ENCODE results near the gene RECQL.
"Not testable (repeated sequence)": the region's sequence is repeated elsewhere in the genome, so short reads cannot be mapped to it uniquely, and the experiment has no call there.

Gene RECQL

GRCh38 chr12:21500786-21501257 lies 613 bp downstream of the RECQL start:
- DNase-seq = no peak

DNA sequence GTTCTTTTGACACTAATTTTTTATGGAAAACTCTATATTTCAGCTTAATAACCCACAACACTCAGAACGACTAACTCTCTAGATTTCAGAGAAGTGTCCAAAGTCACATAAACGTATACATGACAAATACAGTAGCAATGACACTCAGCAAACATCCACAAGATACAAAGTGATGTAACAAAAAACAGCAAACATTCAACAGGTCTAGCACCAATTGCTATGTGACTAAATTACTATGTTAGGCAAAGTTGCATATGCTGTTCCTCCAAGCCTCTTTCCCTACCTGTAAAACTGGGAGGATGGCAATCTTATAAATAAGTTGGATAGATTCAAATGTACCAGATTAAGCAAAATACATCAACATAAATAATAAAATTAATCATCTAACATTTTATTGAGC lies 1.7 kb downstream of the RECQL start:
- DNase-seq = no peak

DNA sequence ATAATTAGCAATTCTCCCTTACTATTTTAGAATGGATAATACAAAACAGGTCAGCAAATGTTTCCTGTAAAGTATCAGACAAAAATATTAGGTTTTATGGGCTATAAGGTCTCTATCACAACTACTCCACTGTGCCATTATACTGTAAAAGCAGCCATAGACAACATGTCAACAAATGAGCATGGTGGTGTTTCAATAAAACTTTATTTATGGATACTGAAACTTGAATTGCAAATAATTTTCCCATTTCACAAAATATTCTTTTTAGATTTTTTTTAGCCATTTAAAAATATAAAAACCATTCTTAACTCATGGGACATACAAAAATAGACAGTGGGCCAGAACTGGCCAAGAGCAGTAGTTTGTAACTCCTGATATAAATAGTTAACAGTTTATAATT lies 15.4 kb downstream of the RECQL start:
- DNase-seq = no peak

DNA sequence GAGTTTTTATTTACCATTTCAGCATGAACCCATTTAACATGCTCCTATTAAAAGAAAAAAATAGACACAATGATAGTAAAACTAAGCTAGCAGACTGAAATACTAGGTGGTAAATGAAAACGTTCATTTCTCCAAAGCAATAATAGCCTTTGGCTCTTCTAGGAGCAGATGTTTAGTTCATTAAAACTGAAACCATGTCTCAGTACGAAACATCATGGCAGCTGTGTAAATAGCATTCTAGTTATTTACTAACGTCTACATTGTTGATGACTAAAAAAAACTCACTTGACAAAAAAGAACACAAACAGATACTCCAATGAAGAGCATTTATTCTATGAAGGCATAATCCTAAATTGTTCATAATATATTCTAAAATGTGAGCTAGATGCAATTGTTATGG lies 17.9 kb downstream of the RECQL start:
- no peak for DNase-seq

GRCh38 chr12:21478756-21479455 lies 22.5 kb downstream of the RECQL start:
- no peak for DNase-seq

- no peak for DNase-seq
These were observed 24.5 kb downstream of the RECQL start for GRCh38 chr12:21476949-21477348.

DNA sequence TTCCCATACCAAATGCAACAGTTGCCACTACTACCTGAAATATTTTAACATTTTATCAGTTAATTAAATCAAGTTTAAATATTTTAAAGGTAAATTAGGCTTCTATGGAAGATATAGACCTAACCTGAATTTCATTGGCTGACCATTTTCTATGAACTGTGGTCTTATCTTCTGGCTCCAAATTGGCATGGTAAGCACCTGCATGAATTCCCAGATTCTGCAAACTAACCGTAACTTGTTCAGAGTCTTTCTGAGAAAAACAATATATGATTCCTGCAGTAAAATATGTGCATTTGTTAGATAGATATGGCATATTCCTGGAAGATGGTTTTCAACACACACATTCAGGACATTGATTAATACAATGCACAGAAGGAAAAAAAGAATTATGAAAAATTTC lies 25.9 kb downstream of the RECQL start:
- DNase-seq = no peak

GRCh38 chr12:21472197-21472823 lies 29.1 kb downstream of the RECQL start:
- no peak for DNase-seq

DNA sequence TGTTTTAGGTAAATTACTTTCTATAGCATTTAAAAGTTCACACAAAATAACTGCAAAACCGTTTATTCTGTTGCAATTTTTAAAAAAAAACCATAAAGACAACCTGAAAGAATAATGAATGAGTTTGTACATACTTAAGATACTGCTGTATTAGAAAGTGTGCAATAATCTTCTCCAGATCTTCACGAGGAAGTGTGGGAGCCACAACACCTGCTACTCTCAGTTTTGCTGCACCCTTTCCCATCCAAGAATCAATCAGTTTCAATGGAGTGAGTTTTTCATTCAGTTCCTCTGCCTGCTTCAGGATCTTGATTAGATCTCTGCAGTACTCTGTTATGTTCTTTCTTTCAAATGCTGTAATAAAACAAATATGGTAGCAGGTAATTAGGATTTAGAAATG lies 30.1 kb downstream of the RECQL start:
- DNase-seq = no peak

GRCh38 chr12:21467334-21467733 lies 34.1 kb downstream of the RECQL start:
- not testable (repeated sequence) for DNase-seq

- no peak for DNase-seq
These were observed 42.0 kb downstream of the RECQL start for GRCh38 chr12:21459474-21459873.

GRCh38 chr12:21456291-21456780 lies 45.1 kb downstream of the RECQL start:
- no peak for DNase-seq

- DNase-seq = no peak
These were observed 48.1 kb downstream of the RECQL start for GRCh38 chr12:21453312-21453852.

- DNase-seq = no peak
These were observed 49.9 kb downstream of the RECQL start for GRCh38 chr12:21451529-21451928.

DNA sequence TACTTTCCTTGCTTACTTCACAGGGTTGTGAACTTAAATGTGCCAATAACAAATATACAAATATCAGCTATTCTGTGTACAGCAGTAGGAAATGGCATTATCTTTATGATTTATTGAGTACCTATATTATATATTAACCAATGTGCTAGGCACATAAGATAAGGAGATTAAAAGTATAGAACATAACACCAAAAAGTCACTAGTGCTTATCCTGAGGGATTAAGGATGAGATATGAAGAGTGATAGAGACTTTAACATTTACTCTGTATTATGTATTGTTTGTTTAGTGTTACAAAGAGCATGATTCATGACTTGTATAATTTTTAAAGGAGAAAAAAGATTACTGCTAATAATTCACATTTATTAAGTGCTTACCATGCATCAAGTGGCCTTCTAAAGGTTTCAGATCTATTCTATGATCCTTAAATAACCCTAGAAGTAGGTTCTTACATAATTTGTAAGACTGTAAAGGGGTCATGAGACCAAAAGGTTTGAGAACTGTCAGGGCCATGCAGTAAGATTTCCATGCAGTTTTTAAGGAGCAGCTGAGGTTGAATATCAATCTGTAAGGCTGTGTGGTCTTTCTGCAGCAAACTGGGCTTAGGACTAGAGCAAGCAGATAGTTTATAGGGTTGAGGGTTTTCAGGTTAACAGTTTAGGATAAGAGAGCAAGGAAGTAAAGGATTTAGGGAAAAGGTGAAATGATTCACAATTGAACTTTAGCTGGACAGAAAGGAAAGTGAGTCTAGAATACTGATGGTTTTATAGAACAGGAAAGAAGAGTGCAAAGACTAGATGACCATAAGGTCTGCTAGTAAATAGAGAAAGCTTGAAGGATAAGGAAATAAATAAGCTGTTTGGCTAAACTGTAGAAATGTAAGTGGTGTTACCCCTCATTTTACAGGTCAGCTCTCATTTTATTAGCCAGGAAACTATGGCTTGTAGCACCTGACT lies 57.0 kb downstream of the RECQL start:
- no peak for DNase-seq

DNA sequence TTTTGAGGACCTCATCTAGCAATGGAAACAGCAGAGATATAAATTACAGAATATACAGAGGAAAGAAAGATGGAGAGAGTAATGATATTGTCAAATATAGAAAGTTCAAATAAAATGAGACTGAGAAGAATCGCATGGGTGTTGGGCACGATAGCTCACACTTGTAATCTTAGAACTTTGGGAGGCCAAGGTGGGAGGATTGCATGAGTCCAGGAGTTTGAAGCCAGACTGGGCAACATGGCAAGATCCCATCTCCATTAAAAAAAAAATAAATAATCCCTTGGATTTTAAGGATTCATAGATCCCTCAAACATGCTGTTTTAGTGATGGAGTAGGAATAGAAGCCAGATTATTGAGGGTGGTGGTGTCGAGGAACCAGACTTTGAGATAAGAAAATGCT lies 62.1 kb downstream of the RECQL start:
- no peak for DNase-seq

- DNase-seq = no peak
These were observed 62.8 kb downstream of the RECQL start for GRCh38 chr12:21438643-21439042.

DNA sequence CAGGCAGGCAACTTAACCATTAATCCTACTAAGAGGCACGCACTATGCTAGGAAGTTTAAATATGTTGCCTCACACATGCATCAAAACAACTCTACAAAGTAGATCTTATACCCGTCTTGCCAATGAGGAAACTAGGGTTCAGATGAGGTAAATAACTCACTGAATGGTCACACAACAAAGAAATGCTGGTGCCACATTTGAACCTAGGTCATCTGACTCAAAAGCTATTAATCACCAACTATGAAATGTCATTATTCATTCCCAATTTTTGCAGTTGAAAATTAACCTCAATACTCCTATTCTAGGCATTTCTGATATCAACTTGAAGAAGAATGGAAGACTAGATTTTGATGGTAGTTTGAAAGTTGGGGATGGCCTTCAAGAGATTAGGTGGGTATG lies 66.7 kb downstream of the RECQL start:
- DNase-seq = no peak

- DNase-seq = no peak
These were observed 67.9 kb downstream of the RECQL start for GRCh38 chr12:21433525-21433924.

DNA sequence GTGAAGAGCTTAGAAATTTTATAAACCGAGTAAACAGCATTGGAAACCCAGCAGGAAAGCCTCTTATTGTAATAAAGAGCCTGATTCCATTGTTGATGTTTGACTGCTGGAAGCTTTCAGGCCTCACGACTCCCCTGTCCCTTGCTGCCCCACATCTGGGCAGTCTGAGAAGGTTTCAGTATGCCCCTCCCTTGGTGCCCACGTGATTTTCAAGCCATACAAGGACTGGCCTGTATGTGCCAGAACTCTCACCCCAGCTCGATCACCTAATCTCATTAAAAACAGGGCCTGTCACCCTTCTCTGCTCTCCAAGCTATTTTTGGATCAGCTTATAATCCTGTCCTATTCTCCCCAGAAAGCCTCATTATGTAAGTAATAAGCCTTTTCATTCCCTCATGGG lies 71.4 kb downstream of the RECQL start:
- DNase-seq = no peak

DNA sequence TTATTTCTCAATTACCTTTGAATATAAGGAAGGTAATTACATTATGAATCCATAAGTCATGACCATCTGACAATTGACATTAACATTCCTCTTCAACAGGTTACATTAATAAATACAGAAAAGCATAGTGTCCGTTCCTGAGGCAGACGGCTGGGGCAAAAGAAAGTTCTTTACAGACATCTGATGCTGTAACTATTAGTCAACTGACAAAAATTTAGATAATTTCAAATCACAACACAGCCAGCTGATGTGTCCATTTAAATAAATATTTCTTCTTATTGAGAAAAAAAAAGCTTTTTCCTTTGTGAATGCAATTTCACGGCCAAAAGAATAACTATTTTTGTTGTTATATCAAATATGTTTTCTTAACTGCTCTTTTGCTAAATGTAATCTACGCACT lies 73.2 kb downstream of the RECQL start:
- DNase-seq = no peak

- not testable (repeated sequence) for DNase-seq
These were observed 82.3 kb downstream of the RECQL start for GRCh38 chr12:21419009-21419699.
